Measurements from ENCODE around the gene ARL14EP.

DNA sequence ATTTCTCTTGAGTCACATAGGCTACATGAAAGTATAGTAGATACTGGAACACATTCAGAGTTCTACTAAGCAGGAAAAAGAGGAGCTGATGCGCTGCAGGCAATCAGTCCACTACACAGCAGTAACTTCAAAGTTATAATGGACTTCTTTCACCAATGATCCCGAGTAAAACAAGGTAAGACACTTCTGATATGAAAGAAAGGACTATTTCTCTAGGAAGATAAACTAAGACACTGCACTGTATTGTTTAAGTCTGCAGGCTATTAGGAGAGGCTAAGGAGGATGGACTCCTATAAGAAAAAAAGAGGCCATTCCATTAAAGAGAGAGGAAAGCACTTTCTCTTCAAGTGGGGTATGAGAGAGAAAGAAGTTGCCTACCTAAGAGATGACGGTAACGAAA lies 31.6 kb upstream of the ARL14EP start:
- TF ChIP-seq TAF1 (IDR thresholded peaks at IDR 0.05; ENCODE audit: low read depth, low read length) = no peak
- TF ChIP-seq PAX5 (IDR thresholded peaks at IDR 0.05; ENCODE audit: insufficient read depth, low read length, severe bottlenecking) = no peak
- no peak for TF ChIP-seq POLR2A (IDR thresholded peaks at IDR 0.05; ENCODE audit: low read depth, low read length)
- TF ChIP-seq POLR2AphosphoS5 (IDR thresholded peaks at IDR 0.05; ENCODE audit: low read depth, low read length) = no peak
- no peak for TF ChIP-seq SPI1 (IDR thresholded peaks at IDR 0.05; ENCODE audit: low read depth, low read length)

Measured in GM12891 (cell line).